LHCN-M2 (cell line): Measurements from ENCODE around the gene AJUBA. TPM values are rescaled to one million over a fixed set of nuclear protein-coding genes. Genes with fewer than 3 reads are reported as not detected.
A peak's percentile ranks its signal among the peaks of the same experiment; 100 is the strongest.
"Not testable (repeated sequence)": the region's sequence is repeated elsewhere in the genome, so short reads cannot be mapped to it uniquely, and the experiment has no call there.

Experiments used
- DNase-seq: peaks from one replicate; pipeline ENCODE4 v3.0.0-alpha.2; 2012; ENCODE audit warnings: low read depth
- total RNA-seq: library from RNA; depleted of rRNA; stranded (reverse); fragments of >200 nt; gene quantifications from 2 replicates; pipeline ENCODE4 v1.2.3, GENCODE V29; 2014; rRNA removed

Gene AJUBA
- total RNA-seq, 1 experiment from 2014 or later = 78.4 TPM

DNA sequence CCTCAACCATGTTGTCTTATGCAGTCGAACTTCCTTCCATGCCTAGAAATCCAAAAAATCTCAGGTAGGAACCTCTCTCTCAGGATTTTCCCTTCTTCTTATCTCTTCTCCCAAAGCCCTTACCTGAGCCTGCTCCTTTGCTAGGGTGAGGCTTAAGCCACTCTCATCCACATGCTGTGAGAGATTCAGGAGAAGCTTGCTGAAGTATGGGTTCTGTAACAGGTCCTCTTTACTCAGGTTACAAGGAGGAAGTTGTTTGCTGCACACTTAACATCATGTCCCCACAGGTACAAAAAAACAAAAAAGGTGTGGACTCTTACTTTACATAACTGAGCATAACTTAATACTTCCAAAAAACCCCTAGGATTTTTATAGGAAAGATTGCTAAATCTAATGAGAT, 29.9 kb downstream of the AJUBA start:
- no peak for DNase-seq

DNA sequence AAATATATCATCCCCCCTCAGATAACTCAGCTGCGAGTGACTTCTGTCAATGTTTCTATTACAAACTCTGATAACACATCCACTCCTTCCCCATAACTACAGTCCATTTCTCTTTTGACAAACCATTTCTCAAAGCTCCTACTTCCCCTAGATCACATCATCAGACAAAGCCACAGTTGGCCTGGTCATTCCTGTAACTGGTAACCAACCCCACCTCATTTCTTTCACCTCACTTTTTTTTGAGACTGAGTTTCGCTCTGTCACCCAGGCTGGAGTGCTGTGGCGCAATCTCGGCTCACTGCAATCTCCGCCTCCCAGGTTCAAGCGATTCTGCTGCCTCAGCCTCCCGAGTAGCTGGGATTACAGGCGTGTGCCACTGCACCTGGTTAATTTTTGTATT, 30.6 kb downstream of the AJUBA start:
- DNase-seq = not testable (repeated sequence)

DNA sequence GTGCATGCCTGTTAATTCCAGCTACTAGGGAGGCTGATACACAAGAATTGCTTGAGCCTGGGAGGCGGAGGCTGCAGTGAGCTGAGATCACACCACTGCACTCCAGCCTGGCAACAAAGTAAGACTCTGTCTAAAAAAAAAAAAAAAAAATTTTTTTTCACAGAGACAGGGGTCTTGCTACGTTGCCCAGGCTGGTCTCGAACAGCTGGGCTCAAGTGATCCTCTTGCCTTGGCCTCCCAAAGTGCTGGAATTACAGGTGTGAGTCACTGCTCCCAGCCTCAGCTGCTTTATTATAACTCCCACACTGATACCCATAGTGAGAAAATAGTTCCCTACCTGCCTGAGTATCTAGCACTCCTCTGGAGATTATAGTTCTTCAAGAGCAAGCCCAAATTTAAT, 36.7 kb downstream of the AJUBA start:
- no peak for DNase-seq

DNA sequence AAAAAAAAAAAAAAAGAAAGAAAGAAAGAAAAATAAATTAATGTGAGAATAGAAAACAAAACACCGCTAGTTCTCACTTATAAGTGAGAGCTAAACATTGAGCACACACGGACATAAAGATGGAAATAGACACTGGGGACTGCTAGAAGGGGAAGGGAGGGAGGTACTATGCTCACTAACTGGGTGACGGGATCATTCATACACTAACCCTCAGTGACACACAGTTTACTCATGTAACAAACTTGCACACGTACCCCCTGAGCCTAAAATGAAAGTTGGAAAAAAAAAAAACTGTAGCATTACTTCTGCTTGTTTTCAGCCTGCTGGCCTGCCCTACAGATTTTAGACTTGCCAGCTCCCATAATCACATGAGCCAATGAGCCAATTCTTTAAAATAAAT, 42.7 kb downstream of the AJUBA start:
- peak; percentile 60 for DNase-seq

DNA sequence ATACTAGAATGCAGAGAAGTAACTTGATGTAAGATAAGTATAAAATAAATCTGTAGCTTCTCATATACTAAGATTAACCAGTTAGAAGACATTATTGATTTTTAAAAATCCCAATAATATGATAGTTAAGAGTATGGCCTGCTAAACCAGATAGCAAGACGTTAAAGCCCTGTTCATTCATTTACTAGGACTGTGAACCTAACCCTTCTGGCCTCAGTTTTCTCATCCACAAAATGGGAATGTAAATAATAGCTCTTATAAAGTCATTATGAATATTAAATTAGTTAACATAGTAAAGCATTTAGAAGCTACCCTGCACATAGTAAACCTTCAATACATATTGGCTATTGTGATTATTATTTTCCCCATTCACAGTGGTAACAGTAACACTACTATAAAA, 47.2 kb downstream of the AJUBA start:
- DNase-seq = no peak

DNA sequence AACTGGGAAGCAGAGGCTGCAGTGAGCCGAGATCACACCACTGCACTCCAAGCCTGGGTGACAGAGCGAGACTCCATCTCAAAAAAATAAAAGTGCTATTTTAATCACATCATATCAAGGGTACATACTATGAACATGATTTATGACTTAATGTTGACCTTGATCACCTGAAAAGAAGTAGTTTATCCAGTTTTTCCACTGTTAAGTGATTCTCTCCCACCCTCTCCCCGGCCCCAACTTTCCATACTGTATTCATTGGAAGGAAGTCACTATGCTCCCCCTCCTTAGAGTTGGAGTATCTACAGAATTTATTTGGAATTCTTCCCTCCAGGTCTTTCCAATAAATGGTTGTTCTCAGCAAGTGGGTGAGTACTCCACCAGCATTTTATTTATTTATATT, 50.2 kb downstream of the AJUBA start:
- no peak for DNase-seq

DNA sequence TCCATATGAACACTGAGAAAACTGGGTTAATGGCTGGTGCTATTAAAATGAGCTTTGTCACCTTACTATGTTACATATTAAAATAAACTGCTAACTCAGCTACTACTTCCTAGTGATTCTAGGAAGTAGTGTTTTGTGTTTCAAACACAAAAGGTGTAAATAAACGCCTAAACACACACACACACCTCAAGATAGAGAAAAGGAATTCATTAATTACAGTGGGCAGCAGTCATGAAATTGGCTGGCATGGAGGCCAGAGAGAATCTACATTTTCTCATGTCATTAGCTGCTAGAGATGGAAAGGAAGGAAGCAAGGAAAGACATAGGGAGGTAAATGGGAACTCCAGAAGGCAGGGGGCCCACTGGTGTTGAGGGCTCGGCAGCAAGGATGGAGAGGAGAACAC, 52.4 kb downstream of the AJUBA start:
- no peak for DNase-seq

DNA sequence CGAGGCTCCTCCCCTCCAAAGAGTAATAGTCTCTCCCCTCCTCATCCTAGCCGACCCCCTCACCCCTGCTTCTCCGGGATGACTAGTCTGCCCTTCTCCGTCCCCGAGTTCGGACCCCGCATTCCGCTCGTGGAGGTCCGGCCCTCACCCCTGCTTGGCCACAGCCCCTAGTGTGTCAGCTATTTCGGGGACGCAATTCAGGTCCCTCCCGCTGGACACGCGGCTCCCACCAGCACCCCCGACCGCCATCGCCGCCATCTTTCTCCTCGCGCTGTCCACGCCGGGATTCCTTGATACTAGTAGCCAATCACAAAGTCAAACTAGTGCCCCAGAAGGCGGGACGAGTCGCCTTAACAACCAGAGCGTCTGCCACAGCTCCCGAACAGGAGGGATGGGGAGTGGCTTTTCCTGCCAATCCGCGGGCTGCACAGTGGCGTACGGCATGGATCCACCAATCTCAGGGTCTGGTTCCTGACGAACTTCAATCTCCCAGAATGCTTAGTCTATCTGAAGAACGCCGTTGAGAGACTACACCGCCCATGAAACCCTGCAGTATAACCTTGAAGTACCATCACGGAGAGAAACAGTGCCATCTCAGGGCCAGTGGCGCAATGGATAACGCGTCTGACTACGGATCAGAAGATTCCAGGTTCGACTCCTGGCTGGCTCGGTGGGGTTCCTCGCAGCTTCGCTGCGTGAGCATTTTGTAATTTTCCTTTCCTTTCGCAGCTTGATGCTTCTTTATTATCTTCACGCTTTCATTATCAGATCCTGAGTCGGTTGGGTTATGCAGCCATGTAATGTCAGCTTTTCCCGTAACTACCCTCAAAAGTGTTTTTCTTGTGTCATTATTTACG, 53.0 kb downstream of the AJUBA start, which contains the start of gene PRMT5:
Gene PRMT5 (minus strand): TSS at position 273 of the 857 bp plus-strand sequence. CDS start 15 bp downstream, at position 258.
- peak; percentile 100 for DNase-seq

DNA sequence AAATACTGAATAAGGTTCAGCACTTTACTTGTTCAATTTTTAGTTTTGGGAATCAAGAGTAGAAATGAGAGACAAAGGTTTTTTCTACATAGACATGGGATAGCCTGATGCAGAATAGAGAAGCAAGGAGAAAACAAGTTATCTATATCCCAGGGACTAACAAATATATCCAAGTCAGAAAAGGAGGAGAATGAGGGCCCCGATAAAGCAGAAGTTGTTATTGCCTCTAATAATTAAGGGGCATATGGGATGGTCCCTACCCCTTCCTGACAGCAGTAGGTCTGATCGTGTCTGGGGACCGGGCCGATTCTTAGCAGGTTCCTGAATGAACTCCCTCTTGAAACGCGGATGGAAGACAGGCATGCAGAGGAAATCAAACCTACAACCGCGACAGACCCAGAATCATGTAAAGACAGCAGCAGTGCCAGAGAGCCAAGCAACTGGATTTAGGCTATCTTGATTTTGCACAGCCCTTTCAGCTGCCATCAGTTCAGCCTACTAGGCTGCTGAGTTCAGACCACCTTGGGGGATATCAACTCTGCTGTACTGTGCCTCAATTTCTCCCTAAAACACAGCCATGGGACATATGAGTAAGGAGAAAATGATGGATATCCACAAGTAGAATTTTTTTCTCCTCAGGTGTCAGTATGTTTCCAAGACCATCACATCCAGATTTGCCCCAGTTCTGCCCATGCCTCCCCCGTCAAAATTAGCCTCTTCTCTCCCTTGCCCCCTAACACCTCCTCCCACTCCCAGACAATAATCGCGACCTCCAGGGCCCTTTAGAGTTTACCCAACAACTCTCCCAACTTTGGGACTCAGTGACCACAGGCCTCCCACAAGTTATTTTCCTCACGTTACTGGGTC, 53.9 kb downstream of the AJUBA start:
- no peak for DNase-seq

DNA sequence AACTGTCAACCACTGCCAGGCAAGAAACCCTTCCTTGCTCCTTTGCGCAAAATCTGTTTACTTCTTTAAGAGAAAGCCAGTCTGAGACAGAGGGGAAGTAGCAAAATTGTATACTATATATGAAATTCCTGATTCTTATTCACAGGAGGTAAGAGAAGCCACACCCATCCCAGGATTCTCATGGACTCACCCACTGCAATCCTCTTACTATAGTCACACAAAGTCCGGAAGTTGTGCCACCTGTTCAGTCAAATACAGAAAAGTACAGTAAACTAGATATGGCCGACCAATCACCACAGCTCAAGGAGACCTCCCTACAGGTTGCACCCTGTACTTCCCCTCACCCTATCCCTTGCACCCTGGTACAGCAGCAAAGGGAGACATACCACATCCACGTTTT, 56.0 kb downstream of the AJUBA start:
- DNase-seq = peak; percentile 34

DNA sequence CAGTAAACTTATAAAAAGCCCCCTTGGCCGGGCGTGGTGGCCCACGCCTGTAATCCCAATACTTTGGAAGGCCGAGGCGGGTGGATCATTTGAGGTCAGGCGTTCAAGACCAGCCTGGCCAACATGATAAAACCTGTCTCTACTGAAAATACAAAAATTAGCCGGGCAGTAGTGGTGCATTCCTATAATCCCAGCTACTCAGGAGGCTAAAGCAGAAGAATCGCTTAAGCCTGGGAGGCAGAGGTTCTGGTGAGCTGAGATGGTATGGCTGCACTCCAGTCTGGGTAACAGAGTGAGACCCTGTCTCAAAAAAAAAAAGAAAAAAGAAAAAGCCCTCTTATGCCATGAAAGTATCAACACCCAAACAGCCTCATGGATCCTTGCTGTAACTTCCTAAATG, 56.8 kb downstream of the AJUBA start:
- DNase-seq = no peak

DNA sequence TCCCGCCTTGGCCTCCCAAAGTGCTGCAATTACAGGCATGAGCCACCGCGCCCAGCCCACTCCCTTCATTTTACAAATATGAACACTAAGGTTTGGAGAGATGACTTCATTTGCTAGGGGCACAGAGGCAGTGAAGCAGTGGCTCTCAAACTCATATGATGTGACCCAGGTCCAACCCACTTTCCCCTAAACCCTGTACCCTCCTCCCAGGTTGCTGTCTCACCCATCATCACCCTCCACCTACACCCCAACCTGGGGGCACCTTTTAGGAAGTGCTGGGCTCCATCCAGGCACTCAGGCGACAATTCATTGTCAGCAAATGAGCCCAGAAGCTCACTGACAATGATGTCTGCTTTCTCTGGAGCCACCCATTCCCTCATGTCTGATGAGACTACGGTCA, 58.6 kb downstream of the AJUBA start:
- no peak for DNase-seq

DNA sequence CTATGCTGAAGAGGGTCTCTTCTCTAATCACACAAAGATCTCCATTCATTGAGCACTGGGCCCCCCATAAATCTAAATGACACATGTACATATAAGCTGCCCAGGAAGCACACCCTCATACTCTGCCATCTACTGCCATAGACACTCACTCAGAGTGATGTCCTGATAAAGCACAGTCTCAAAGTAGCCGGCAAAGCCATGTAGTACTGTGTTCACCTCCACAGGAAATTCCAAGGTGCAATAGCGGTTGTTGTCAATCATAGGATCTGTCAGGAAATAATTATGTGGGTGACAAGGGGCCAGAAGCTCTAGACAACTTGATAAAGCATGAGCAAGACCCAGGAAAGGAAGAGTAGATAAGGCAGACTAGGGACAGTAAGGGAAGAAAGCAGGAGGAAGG, 60.1 kb downstream of the AJUBA start:
- DNase-seq = no peak

Other genes starting within 250 kb of the AJUBA start
- 80.6 and 83.2 TPM in 2 replicates for gene OXA1L, start 215.9 kb downstream of the AJUBA start, total RNA-seq
- 4.2 and 4.6 TPM in 2 replicates for gene SLC7A7, start 167.1 kb downstream of the AJUBA start, total RNA-seq
- gene MRPL52, start 152.7 kb downstream of the AJUBA start, total RNA-seq = 104 and 188 TPM in 2 replicates
- 292 and 331 TPM in 2 replicates for gene MMP14, start 146.0 kb downstream of the AJUBA start, total RNA-seq
- gene LRP10, start 110.8 kb downstream of the AJUBA start, total RNA-seq = 86.0 and 86.5 TPM in 2 replicates
- 0.06 and 0.13 TPM in 2 replicates for gene REM2, start 99.3 kb downstream of the AJUBA start, total RNA-seq
- 75.6 and 131 TPM in 2 replicates for gene RBM23, start 63.4 kb downstream of the AJUBA start, total RNA-seq
- gene PRMT5, start 53.2 kb downstream of the AJUBA start, total RNA-seq = 51.7 and 66.0 TPM in 2 replicates
- gene HAUS4, start 25.5 kb downstream of the AJUBA start, total RNA-seq = 45.5 and 54.8 TPM in 2 replicates
- gene C14orf93, start 27.6 kb upstream of the AJUBA start, total RNA-seq = 4.0 and 8.6 TPM in 2 replicates
- gene PSMB5, start 52.3 kb upstream of the AJUBA start, total RNA-seq = 235 and 240 TPM in 2 replicates
- gene PSMB11, start 59.7 kb upstream of the AJUBA start, total RNA-seq = not detected in 2 replicates
- gene CDH24, start 75.0 kb upstream of the AJUBA start, total RNA-seq = 10.4 and 11.0 TPM in 2 replicates
- gene ACIN1, start 112.6 kb upstream of the AJUBA start, total RNA-seq = 78.7 and 106 TPM in 2 replicates
- 41.9 and 47.0 TPM in 2 replicates for gene C14orf119, start 113.0 kb upstream of the AJUBA start, total RNA-seq
- not detected in 2 replicates for gene CIROP, start 122.4 kb upstream of the AJUBA start, total RNA-seq
- 0.11 TPM in 1 of 2 replicates, not detected in the other for gene CEBPE, start 136.7 kb upstream of the AJUBA start, total RNA-seq
- gene SLC7A8, start 201.1 kb upstream of the AJUBA start, total RNA-seq = 2.4 and 3.4 TPM in 2 replicates